ENCODE measurements around the gene ASNSD1. TPM values are rescaled to one million over a fixed set of nuclear protein-coding genes. Genes with fewer than 3 reads are reported as not detected.

ASNSD1 gene
- total and polyA plus RNA-seq, 2 of the 8 experiments (the other 6 are each of a cell fraction or from before 2014, with no cell fraction given), result 14.1 to 44.8 TPM

DNA sequence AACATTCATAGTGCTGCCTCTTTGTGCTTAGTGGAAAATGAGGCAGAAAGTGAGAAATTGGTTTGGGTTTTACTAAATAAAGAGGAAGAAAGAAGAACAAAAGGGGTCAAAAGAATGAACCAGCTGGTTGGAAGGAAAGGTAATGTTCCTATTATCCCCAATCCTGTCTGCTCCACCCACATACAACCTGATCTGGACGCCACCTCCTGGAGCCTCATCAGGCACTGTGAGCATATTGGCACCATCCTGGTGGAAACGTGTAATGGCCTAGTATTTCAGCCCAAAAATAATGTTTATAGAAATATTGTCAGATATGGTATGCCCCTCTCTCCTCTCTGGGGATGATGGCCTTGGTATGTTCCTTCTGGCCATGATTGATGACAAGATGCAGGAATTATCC lies 35.6 kb upstream of the ASNSD1 start:
- H3K4me1 ChIP-seq (replicated peaks in 1 of 4; ENCODE audit: control insufficient read depth in 3 of 4, insufficient read depth in 4 of 4, low read length in 3 of 4), result 0 out of 7 replicates have a peak, but pooled peaks cover 0 to 3% (median 0%) of the 10 kb centered on the region in 4 experiments
- no peak overlapping the region for H2BK5ac ChIP-seq (ENCODE audit: low read depth, low read length)
- H4K5ac ChIP-seq (ENCODE audit: insufficient read length, low read depth, low read length), result no peak overlapping the region
- no peak overlapping the region for H2AK5ac ChIP-seq (ENCODE audit: low read depth, low read length)
- DNase-seq (ENCODE audit: low read depth in 1 of 2, low spot score in 2 of 2), result no peak
- H3K4ac ChIP-seq (replicated peaks; ENCODE audit: insufficient read length, low read depth, low read length), result no peak overlapping the region
- H3K23ac ChIP-seq (ENCODE audit: insufficient read length), result no peak overlapping the region
- no peaks in the 10 kb centered on the region for H3K79me2 ChIP-seq (ENCODE audit: control insufficient read depth in 1 of 2, insufficient read depth in 2 of 2, low read length in 2 of 2)
- no peaks in the 10 kb centered on the region for H3K79me1 ChIP-seq (ENCODE audit: low read depth, low read length)
- no peak overlapping the region for H3K4me2 ChIP-seq (ENCODE audit: insufficient read depth in 1 of 2, low read depth in 2 of 2, low read length in 2 of 2)
- no peak overlapping the region for H2BK120ac ChIP-seq (replicated peaks; ENCODE audit: low read depth, low read length)
- H2BK12ac ChIP-seq (ENCODE audit: low read depth, low read length), result no peak overlapping the region
- FAIRE-seq, result no peak
- ChIA-PET CTCF (ENCODE audit: partially characterized antibody) (interaction anchor here (0.9 to 2.4 kb wide), 3 partner anchors 8 to 36 kb away, joined by 3 to 9 read pairs (median 4); no protein-coding TSS in a partner anchor), POLR2A (ENCODE audit: partially characterized antibody) (interaction anchor here (1.0 kb wide), 1 partner anchor 9 kb away, joined by 3 read pairs; no protein-coding TSS in a partner anchor)
- H3K23me2 ChIP-seq (ENCODE audit: low read depth, low read length), result no peaks in the 10 kb centered on the region
- H4K91ac ChIP-seq (replicated peaks; ENCODE audit: insufficient read length, low read length), result peak overlapping the region; percentile 30
- H4K20me1 ChIP-seq (replicated peaks in 1 of 2; ENCODE audit: control insufficient read depth in 1 of 2, insufficient read depth in 2 of 2, low read length in 2 of 2), result no peaks in the 10 kb centered on the region
- no peak overlapping the region for H4K8ac ChIP-seq (ENCODE audit: extremely low read depth, insufficient read depth, low read length)
- no peaks in the 10 kb centered on the region for H3K36me3 ChIP-seq (ENCODE audit: control insufficient read depth in 2 of 4, insufficient read depth in 4 of 4, low read length in 3 of 4)
- no peak overlapping the region for H2BK20ac ChIP-seq (ENCODE audit: low read length)
- no peak overlapping the region for H2BK15ac ChIP-seq (ENCODE audit: low read length)
- H3K14ac ChIP-seq (ENCODE audit: insufficient read length), result no peak overlapping the region
- H3K9me3 ChIP-seq (ENCODE audit: insufficient read depth in 2 of 2, low read depth in 1 of 2, low read length in 1 of 2), result no peaks in the 10 kb centered on the region
- no peak overlapping the region for H3K56ac ChIP-seq (replicated peaks; ENCODE audit: insufficient read length, low read depth, low read length)
- H3K9ac ChIP-seq (replicated peaks in 1 of 4; ENCODE audit: extremely low read depth in 1 of 4, low read depth in 3 of 4, low read length in 3 of 4), result no peak overlapping the region
- WGBS, 2 experiments (ENCODE audit: extremely low coverage in 1 of 2, insufficient coverage in 1 of 2, insufficient read length in 1 of 2, insufficient replicate concordance in 2 of 2, low coverage in 1 of 2, low lambda C conversion rate in 2 of 2, missing lambda C conversion rate in 1 of 2), result 90% methylated on average over 2 of the region's 2 CpGs; no CpG with 5 or more reads in 1 of the 2 experiments
- no peaks in the 10 kb centered on the region for H3K27me3 ChIP-seq (replicated peaks in 1 of 4; ENCODE audit: control insufficient read depth in 3 of 4, extremely low read depth in 1 of 4, insufficient read depth in 3 of 4, low read length in 3 of 4)
- H3K4me3 ChIP-seq (ENCODE audit: extremely low read depth in 1 of 4, insufficient read depth in 2 of 4, low read depth in 3 of 4, low read length in 4 of 4), result no peak overlapping the region
- no peak overlapping the region for H2AFZ ChIP-seq (ENCODE audit: low read length)
- H3K18ac ChIP-seq (ENCODE audit: extremely low read depth, low read length), result no peak overlapping the region
- no peak overlapping the region for H3K27ac ChIP-seq (ENCODE audit: low read depth, low read length)
- TF ChIP-seq CBX5 (IDR thresholded peaks at IDR 0.05; ENCODE audit: low read depth, low read length) (no peak), EGR1 (IDR thresholded peaks at IDR 0.05; ENCODE audit: borderline replicate concordance, low read depth, low read length) (no peak), CTBP2 (IDR thresholded peaks at IDR 0.05; ENCODE audit: borderline replicate concordance, insufficient read depth, insufficient read length, low read length) (no peak), SP2 (IDR thresholded peaks at IDR 0.05; ENCODE audit: low read length) (no peak)
